Neural progenitor cell (in vitro differentiated cells): ENCODE results near the gene KLHL3.

Source experiments
- CTCF ChIP-seq: fragments of 200-600 bp; sonication (generic); IDR thresholded peaks from 2 replicates; pipeline ENCODE4 v1.5.1; 2017; ENCODE audit warnings: antibody characterized with exemption, mild to moderate bottlenecking
- EZH2 ChIP-seq: fragments of 200-600 bp; sonication (generic); IDR thresholded peaks from 2 replicates; pipeline ENCODE4 v1.6.1; 2017; ENCODE audit warnings: antibody characterized with exemption, mild to moderate bottlenecking, moderate library complexity
- EZH2phosphoT487 ChIP-seq: fragments of 200-600 bp; sonication (generic); IDR thresholded peaks from 2 replicates; pipeline ENCODE4 v1.6.1; 2017; ENCODE audit warnings: antibody characterized with exemption

GRCh38 chr5:137760294-137760693, 24.4 kb upstream of the KLHL3 start:
- no peak for TF ChIP-seq CTCF
- TF ChIP-seq EZH2 = no peak
- no peak for TF ChIP-seq EZH2phosphoT487
